Measurements from ENCODE around the gene LRRC7.

- TF ChIP-seq POLR2A (IDR thresholded peaks at IDR 0.05) (no peak), CTCF (IDR thresholded peaks at IDR 0.05) (no peak)
Measured at GRCh38 chr1:69592341-69592740, 24.6 kb downstream of the LRRC7 start.
